HEK293 (cell line): ENCODE results near the gene SOX18.

ENCODE experiments used
- CTCF ChIA-PET: fragments of 350-600 bp; formaldehyde crosslinking; extraction: SDS; loops from one replicate; lab custom pipeline; 2021; ENCODE audit warnings: antibody characterized with exemption; lab: Yijun Ruan, JAX
- POLR2A ChIA-PET: fragments of 300-600 bp; formaldehyde crosslinking; extraction: SDS; loops from one replicate; lab custom pipeline; 2020; ENCODE audit warnings: antibody characterized with exemption, inconsistent platforms; lab: Yijun Ruan, JAX
- H3K27ac ChIP-seq: fragments of 200-500 bp; sonication (Bioruptor generic); 2 replicates; pipeline ENCODE4 v1.5.1; 2014; ENCODE audit warnings: low read depth, low read length, control low read depth, inconsistent platforms; ENCODE audit errors: extremely low read depth
- H3K36me3 ChIP-seq, 2 experiments: fragments of 200-500 bp in 1 of 2; sonication (Bioruptor generic) in 1 of 2; 1 replicate in 1 of 2; 2 replicates in 1 of 2; pipeline ENCODE4 v1.5.1; 2014 to 2017; ENCODE audit warnings: inconsistent platforms in 2 of 2, low read length in 2 of 2; ENCODE audit not compliant: control insufficient read depth in 2 of 2, insufficient read depth in 1 of 2
- H3K4me1 ChIP-seq: fragments of 200-500 bp; sonication (Bioruptor generic); 2 replicates; pipeline ENCODE4 v1.5.1; 2014; ENCODE audit warnings: mild to moderate bottlenecking, low read length, inconsistent platforms; ENCODE audit not compliant: control insufficient read depth, insufficient read depth
- H3K4me3 ChIP-seq: 2 replicates; pipeline ENCODE4 v1.5.1; 2011; ENCODE audit warnings: low read depth, mild to moderate bottlenecking, control low read depth, low read length, moderate library complexity
- H3K9me3 ChIP-seq: fragments of 200-500 bp; sonication (Bioruptor generic); 2 replicates; pipeline ENCODE4 v1.5.1; 2014; ENCODE audit warnings: low read depth, low read length, inconsistent platforms; ENCODE audit not compliant: control insufficient read depth, insufficient read depth
- GLIS1 ChIP-seq: fragments of 450-650 bp; formaldehyde crosslinking; IDR thresholded peaks from 2 replicates; pipeline ENCODE4 v1.5.1; 2016; ENCODE audit warnings: missing biosample characterization, missing genetic modification characterization
- HOXC10 ChIP-seq: sonication (generic); formaldehyde crosslinking; IDR thresholded peaks from 2 replicates; pipeline ENCODE4 v1.8.1; 2023; ENCODE audit warnings: mild to moderate bottlenecking, missing genetic modification reagents
- KLF10 ChIP-seq: fragments of 450-650 bp; IDR thresholded peaks from 2 replicates; pipeline ENCODE4 v1.5.1; 2018; ENCODE audit warnings: missing biosample characterization, mild to moderate bottlenecking, missing genetic modification characterization
- KLF7 ChIP-seq: fragments of 450-650 bp; formaldehyde crosslinking; IDR thresholded peaks from 2 replicates; pipeline ENCODE4 v1.5.1; 2016; ENCODE audit warnings: missing biosample characterization, missing genetic modification characterization, borderline replicate concordance
- MZF1 ChIP-seq: fragments of 450-650 bp; formaldehyde crosslinking; IDR thresholded peaks from 2 replicates; pipeline ENCODE4 v1.5.1; 2017; ENCODE audit warnings: missing biosample characterization, missing genetic modification characterization, borderline replicate concordance
- OSR2 ChIP-seq: fragments of 450-650 bp; formaldehyde crosslinking; IDR thresholded peaks from 2 replicates; pipeline ENCODE4 v1.5.1; 2016; ENCODE audit warnings: missing biosample characterization, missing genetic modification characterization
- SCRT1 ChIP-seq: fragments of 450-650 bp; formaldehyde crosslinking; IDR thresholded peaks from 2 replicates; pipeline ENCODE4 v1.5.1; 2016; ENCODE audit warnings: missing biosample characterization, missing genetic modification characterization, borderline replicate concordance
- SCRT2 ChIP-seq: fragments of 450-650 bp; formaldehyde crosslinking; IDR thresholded peaks from 2 replicates; pipeline ENCODE4 v1.5.1; 2016; ENCODE audit warnings: missing biosample characterization, missing genetic modification characterization
- ZBTB11 ChIP-seq: fragments of 450-650 bp; formaldehyde crosslinking; conservative IDR thresholded peaks from 2 replicates; pipeline ENCODE4 v1.5.1; 2016; ENCODE audit warnings: low read depth, missing biosample characterization, missing genetic modification characterization
- ZFP69B ChIP-seq: fragments of 450-650 bp; formaldehyde crosslinking; IDR thresholded peaks from 2 replicates; pipeline ENCODE4 v1.5.1; 2016; ENCODE audit warnings: missing biosample characterization, missing genetic modification characterization
- ZNF10 ChIP-seq: fragments of 450-650 bp; formaldehyde crosslinking; IDR thresholded peaks from 2 replicates; pipeline ENCODE4 v1.5.1; 2017; ENCODE audit warnings: missing biosample characterization, missing genetic modification characterization
- ZNF155 ChIP-seq: fragments of 450-650 bp; formaldehyde crosslinking; IDR thresholded peaks from 2 replicates; pipeline ENCODE4 v1.5.1; 2016; ENCODE audit warnings: missing biosample characterization, missing genetic modification characterization
- ZNF169 ChIP-seq: fragments of 450-650 bp; formaldehyde crosslinking; IDR thresholded peaks from 2 replicates; pipeline ENCODE4 v1.5.1; 2016; ENCODE audit warnings: missing biosample characterization, missing genetic modification characterization
- ZNF223 ChIP-seq: fragments of 450-650 bp; formaldehyde crosslinking; IDR thresholded peaks from 2 replicates; pipeline ENCODE4 v1.5.1; 2016; ENCODE audit warnings: missing biosample characterization, missing genetic modification characterization
- ZNF37A ChIP-seq: fragments of 450-650 bp; IDR thresholded peaks from 2 replicates; pipeline ENCODE4 v1.5.1; 2018; ENCODE audit warnings: missing biosample characterization, missing genetic modification characterization
- ZNF423 ChIP-seq: fragments of 450-650 bp; formaldehyde crosslinking; IDR thresholded peaks from 2 replicates; pipeline ENCODE4 v1.5.1; 2016; ENCODE audit warnings: missing biosample characterization, missing genetic modification characterization
- ZNF433 ChIP-seq: fragments of 450-650 bp; formaldehyde crosslinking; IDR thresholded peaks from 2 replicates; pipeline ENCODE4 v1.5.1; 2016; ENCODE audit warnings: missing biosample characterization, missing genetic modification characterization, low read depth
- ZNF521 ChIP-seq: fragments of 450-650 bp; formaldehyde crosslinking; IDR thresholded peaks from 2 replicates; pipeline ENCODE4 v1.5.1; 2017; ENCODE audit warnings: missing biosample characterization, mild to moderate bottlenecking, missing genetic modification characterization
- ZNF530 ChIP-seq: fragments of 450-650 bp; formaldehyde crosslinking; IDR thresholded peaks from 2 replicates; pipeline ENCODE4 v1.5.1; 2016; ENCODE audit warnings: low read depth, missing biosample characterization, missing genetic modification characterization
- ZNF654 ChIP-seq: fragments of 450-650 bp; formaldehyde crosslinking; IDR thresholded peaks from 2 replicates; pipeline ENCODE4 v1.5.1; 2016; ENCODE audit warnings: low read depth, missing biosample characterization, missing genetic modification characterization
- ZNF791 ChIP-seq: fragments of 450-650 bp; formaldehyde crosslinking; IDR thresholded peaks from 2 replicates; pipeline ENCODE4 v1.5.1; 2016; ENCODE audit warnings: missing biosample characterization, missing genetic modification characterization
- ZXDB ChIP-seq: fragments of 450-650 bp; formaldehyde crosslinking; IDR thresholded peaks from 2 replicates; pipeline ENCODE4 v1.5.1; 2016; ENCODE audit warnings: missing biosample characterization, missing genetic modification characterization
- TF ChIP-seq, protein P1 (sequence below): fragments of 450-650 bp; formaldehyde crosslinking; IDR thresholded peaks from 2 replicates; pipeline ENCODE4 v1.5.1; 2016; ENCODE audit warnings: missing biosample characterization, missing genetic modification characterization
- TF ChIP-seq, protein P2 (sequence below): fragments of 450-650 bp; formaldehyde crosslinking; IDR thresholded peaks from 2 replicates; pipeline ENCODE4 v1.5.1; 2016; ENCODE audit warnings: missing biosample characterization, missing genetic modification characterization
- TF ChIP-seq, protein P3 (sequence below): fragments of 450-650 bp; formaldehyde crosslinking; IDR thresholded peaks from 2 replicates; pipeline ENCODE4 v1.5.1; 2016; ENCODE audit warnings: missing biosample characterization, missing genetic modification characterization
- TF ChIP-seq, protein P4 (sequence below): fragments of 450-650 bp; formaldehyde crosslinking; IDR thresholded peaks from 2 replicates; pipeline ENCODE4 v1.5.1; 2017; ENCODE audit warnings: missing biosample characterization, missing genetic modification characterization
- TF ChIP-seq, protein P5 (sequence below): fragments of 450-650 bp; formaldehyde crosslinking; optimal IDR thresholded peaks from 2 replicates; pipeline ENCODE3; 2016; ENCODE audit warnings: missing biosample characterization, mild to moderate bottlenecking, missing genetic modification characterization

The SOX18 gene

GRCh38 chr20:64045346-64046011 lies 4.0 kb downstream of the SOX18 start:
- peaks cover 6% of the 10 kb centered on the region for H3K4me1 ChIP-seq
- H3K4me3 ChIP-seq = no peak overlapping the region
- no peaks in the 10 kb centered on the region for H3K9me3 ChIP-seq
- POLR2A ChIA-PET = no interaction called here
- no peak overlapping the region for H3K27ac ChIP-seq
- CTCF ChIA-PET = no interaction called here
- H3K36me3 ChIP-seq = peaks cover 0 to 5% of the 10 kb centered on the region in 2 experiments; a peak in 1 of 3 replicates
- TF ChIP-seq, protein P1, sequence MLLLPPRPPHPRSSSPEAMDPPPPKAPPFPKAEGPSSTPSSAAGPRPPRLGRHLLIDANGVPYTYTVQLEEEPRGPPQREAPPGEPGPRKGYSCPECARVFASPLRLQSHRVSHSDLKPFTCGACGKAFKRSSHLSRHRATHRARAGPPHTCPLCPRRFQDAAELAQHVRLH (tag by site-specific recombination) = no peak
- TF ChIP-seq ZBTB11 (tag by site-specific recombination) = no peak
- TF ChIP-seq OSR2 = no peak
- TF ChIP-seq, protein P2, sequence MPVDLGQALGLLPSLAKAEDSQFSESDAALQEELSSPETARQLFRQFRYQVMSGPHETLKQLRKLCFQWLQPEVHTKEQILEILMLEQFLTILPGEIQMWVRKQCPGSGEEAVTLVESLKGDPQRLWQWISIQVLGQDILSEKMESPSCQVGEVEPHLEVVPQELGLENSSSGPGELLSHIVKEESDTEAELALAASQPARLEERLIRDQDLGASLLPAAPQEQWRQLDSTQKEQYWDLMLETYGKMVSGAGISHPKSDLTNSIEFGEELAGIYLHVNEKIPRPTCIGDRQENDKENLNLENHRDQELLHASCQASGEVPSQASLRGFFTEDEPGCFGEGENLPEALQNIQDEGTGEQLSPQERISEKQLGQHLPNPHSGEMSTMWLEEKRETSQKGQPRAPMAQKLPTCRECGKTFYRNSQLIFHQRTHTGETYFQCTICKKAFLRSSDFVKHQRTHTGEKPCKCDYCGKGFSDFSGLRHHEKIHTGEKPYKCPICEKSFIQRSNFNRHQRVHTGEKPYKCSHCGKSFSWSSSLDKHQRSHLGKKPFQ (tag by site-specific recombination) = no peak
- TF ChIP-seq ZNF423 = no peak
- no peak for TF ChIP-seq KLF10 (tag by site-specific recombination)
- TF ChIP-seq, protein P3, sequence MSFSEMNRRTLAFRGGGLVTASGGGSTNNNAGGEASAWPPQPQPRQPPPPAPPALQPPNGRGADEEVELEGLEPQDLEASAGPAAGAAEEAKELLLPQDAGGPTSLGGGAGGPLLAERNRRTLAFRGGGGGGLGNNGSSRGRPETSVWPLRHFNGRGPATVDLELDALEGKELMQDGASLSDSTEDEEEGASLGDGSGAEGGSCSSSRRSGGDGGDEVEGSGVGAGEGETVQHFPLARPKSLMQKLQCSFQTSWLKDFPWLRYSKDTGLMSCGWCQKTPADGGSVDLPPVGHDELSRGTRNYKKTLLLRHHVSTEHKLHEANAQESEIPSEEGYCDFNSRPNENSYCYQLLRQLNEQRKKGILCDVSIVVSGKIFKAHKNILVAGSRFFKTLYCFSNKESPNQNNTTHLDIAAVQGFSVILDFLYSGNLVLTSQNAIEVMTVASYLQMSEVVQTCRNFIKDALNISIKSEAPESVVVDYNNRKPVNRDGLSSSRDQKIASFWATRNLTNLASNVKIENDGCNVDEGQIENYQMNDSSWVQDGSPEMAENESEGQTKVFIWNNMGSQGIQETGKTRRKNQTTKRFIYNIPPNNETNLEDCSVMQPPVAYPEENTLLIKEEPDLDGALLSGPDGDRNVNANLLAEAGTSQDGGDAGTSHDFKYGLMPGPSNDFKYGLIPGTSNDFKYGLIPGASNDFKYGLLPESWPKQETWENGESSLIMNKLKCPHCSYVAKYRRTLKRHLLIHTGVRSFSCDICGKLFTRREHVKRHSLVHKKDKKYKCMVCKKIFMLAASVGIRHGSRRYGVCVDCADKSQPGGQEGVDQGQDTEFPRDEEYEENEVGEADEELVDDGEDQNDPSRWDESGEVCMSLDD (tag by site-specific recombination) = no peak
- no peak for TF ChIP-seq ZNF169
- TF ChIP-seq, protein P4, sequence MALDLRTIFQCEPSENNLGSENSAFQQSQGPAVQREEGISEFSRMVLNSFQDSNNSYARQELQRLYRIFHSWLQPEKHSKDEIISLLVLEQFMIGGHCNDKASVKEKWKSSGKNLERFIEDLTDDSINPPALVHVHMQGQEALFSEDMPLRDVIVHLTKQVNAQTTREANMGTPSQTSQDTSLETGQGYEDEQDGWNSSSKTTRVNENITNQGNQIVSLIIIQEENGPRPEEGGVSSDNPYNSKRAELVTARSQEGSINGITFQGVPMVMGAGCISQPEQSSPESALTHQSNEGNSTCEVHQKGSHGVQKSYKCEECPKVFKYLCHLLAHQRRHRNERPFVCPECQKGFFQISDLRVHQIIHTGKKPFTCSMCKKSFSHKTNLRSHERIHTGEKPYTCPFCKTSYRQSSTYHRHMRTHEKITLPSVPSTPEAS (tag by site-specific recombination) = no peak
- no peak for TF ChIP-seq MZF1
- TF ChIP-seq, protein P5, sequence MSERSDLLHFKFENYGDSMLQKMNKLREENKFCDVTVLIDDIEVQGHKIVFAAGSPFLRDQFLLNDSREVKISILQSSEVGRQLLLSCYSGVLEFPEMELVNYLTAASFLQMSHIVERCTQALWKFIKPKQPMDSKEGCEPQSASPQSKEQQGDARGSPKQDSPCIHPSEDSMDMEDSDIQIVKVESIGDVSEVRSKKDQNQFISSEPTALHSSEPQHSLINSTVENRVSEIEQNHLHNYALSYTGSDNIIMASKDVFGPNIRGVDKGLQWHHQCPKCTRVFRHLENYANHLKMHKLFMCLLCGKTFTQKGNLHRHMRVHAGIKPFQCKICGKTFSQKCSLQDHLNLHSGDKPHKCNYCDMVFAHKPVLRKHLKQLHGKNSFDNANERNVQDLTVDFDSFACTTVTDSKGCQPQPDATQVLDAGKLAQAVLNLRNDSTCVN (tag by site-specific recombination) = no peak
- TF ChIP-seq ZXDB (tag by site-specific recombination) = no peak
- no peak for TF ChIP-seq ZNF654 (tag by site-specific recombination)
- TF ChIP-seq ZNF37A (tag by site-specific recombination) = no peak
- no peak for TF ChIP-seq HOXC10 (CRISPR knock-in tag)
- no peak for TF ChIP-seq ZNF791 (tag by site-specific recombination)
- TF ChIP-seq ZNF433 = no peak
- TF ChIP-seq ZNF223 (tag by site-specific recombination) = no peak
- peak; percentile 74 for TF ChIP-seq SCRT2 (tag by site-specific recombination)
- TF ChIP-seq ZNF155 (tag by site-specific recombination) = no peak
- TF ChIP-seq ZFP69B (tag by site-specific recombination) = no peak
- TF ChIP-seq ZNF10 (tag by site-specific recombination) = no peak
- peak; percentile 90 for TF ChIP-seq GLIS1 (tag by site-specific recombination)
- no peak for TF ChIP-seq KLF7 (tag by site-specific recombination)
- TF ChIP-seq SCRT1 (tag by site-specific recombination) = peak; percentile 51; the same call in 1 of the 2 replicates
- no peak for TF ChIP-seq ZNF530 (tag by site-specific recombination)
- TF ChIP-seq ZNF521 (tag by site-specific recombination) = no peak
